NOMO-1 treated with dmso at 0.1 percent for 144 hours (cell line): ENCODE results near the gene UMOD.

Experiments used
- DNase-seq: peaks from one replicate; lab custom pipeline; 2025; ENCODE audit not compliant: unreplicated experiment; lab: John Stamatoyannopoulos, UW

Gene UMOD

DNA sequence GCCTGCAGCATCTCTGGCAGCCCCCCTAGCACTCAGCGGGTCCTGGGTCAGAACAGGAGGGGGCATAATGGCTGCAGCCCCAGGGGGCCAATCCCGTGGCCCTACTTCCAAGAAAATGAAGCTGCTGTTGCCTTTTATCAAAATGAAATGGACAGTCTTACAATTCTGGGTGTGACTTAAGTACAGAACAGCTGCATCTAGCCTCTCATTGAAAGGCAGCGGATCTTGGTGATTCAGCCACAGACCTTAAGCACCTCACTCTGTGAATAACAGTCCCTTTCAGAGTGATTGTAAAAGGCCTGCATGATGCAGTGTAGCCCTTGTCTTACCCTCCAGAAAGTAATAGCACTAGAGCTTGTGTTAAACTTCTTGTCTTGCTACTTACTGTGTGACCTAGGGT is 11.5 kb upstream of the UMOD start:
- DNase-seq: no peak

DNA sequence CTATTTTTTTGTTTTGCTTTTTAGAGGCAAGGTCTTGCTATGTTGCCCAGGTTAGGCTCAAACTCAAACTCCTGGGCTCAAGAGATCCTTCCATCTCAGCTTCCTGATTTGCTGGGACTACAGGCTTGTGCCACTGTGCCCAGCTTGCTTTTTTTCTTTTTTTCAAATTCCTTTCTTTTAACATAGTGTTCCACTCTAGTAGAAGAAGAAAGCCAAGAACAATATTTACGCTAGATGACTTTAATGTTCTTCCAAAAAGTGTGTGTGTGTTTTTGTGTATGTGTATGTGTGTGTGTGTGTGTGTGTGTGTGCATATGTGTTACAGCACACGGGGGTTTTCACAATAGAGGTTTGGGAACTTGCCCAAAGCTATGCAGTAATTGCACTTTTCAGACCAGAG is 10.7 kb upstream of the UMOD start:
- DNase-seq: no peak

DNA sequence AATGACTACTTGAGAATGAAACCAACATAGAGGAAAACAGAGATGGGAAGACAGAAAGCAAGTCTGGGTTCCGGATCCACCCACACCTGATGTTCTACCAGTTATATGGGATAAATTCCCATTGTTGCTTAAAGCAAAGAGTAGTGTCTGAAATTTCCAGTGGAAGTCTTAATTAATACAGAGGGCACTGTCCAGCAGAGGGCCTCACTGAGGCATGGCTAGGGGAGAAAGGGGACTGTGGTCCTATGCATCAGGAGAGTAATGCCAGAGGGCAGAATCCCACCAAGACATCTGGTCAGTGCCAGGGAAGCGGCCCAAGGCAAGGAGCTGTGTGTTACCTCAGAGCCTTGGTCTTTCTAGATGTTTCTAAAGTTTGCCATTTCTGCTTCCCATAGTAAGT is 7.5 kb upstream of the UMOD start:
- DNase-seq: no peak

- DNase-seq: no peak
Measured at GRCh38 chr16:20355114-20355782, 2.7 kb upstream of the UMOD start.

DNA sequence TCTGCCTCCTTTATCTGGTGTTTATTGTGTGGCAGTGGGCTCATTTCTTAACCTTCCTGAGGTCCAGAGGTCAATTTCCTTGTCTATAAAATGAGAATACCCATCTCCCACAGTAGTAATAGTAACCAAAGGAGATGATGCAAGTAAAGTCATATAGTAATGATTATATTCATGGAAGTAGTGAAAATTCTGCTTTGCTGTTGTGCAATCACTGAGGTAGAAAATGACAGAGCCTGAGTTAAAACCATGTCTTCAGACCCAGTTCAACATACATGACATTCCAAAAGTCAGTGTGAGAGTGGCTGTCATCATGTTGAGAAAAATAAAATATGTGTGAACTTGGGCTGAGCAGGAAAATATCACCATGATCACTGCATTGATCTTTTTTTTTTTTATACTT is 864 bp upstream of the UMOD start:
- no peak for DNase-seq

DNA sequence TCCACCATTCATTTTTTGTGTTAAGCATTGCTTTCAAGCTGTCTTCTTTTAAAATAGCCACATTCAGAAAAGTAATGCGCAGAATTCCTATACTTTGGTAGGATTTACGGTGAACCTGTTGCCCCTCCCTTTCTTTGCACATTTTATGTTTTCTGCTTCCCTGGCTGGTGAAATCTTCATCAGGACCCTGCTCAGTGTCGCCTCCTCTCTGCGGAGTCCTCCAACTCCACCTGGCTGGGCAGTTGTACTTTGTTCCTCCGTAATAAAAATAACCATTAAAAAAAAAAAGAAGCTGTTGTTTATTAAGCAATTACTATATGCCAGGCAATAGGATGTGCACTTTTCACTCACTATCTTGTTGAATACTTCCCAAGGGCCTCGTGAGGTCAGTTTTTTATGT is 2.9 kb downstream of the UMOD start:
- no peak for DNase-seq

GRCh38 chr16:20348365-20349185 is 3.9 kb downstream of the UMOD start:
- DNase-seq: no peak

DNA sequence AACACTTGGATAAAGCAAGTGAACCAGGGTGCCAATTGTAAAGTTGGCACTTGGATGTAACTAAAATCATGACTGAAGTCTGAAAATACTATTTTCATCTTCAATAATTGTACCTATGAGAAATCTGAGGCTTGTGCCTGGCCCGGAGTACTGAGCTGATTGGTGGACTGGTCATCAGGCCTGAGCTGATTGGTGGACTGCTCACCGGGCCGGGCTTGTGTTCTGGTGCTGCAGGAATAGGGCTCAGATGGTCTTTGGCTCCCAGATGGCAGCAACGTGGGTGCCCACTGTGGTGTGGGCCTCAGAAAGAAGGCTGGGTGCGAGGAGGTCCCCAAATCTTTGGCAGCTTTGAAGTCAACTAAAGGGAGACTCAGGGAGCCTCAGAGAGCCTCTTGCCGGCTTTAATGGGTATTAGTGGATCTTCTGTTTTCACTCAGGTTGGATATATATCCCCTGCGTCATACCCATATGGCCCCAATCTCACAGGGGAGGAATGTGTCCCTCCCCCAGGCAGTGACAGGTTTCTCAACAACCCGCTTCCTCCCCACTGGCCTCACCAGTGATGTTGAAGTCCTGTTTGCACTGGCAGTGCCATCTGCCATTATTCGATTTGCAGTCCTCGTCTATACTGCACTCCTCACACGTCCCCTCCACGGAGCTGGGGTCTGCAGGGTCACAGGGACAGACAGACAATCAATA is 4.7 kb downstream of the UMOD start:
- DNase-seq: no peak

- DNase-seq: no peak
Measured at GRCh38 chr16:20344611-20345010, 7.9 kb downstream of the UMOD start.

GRCh38 chr16:20339744-20340143 is 12.8 kb downstream of the UMOD start:
- DNase-seq: no peak

GRCh38 chr16:20336955-20337354 is 15.6 kb downstream of the UMOD start:
- DNase-seq: no peak

- no peak for DNase-seq
Measured at GRCh38 chr16:20334396-20334795, 18.1 kb downstream of the UMOD start.

GRCh38 chr16:20333120-20333519 is 19.4 kb downstream of the UMOD start:
- no peak for DNase-seq

DNA sequence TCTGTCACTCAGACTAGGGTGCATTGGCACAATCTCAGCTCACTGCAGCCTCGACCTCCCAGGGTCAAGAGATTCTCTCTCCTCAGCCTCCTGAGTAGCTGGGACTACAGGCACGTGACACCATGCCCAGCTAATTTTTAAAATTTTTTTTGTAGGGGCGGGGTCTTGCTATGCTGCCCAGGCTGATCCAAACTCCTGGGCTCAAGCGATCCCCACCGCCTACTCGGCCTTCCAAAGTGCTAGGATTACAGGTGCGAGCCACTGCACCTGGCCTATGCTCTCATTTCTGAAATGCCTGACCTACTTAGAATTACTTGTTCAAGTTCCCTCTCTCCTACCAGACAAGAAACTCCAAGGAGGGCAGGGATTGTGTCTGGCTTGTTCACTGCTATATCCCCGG is 20.1 kb downstream of the UMOD start:
- no peak for DNase-seq

GRCh38 chr16:20331635-20332034 is 20.9 kb downstream of the UMOD start:
- no peak for DNase-seq

DNA sequence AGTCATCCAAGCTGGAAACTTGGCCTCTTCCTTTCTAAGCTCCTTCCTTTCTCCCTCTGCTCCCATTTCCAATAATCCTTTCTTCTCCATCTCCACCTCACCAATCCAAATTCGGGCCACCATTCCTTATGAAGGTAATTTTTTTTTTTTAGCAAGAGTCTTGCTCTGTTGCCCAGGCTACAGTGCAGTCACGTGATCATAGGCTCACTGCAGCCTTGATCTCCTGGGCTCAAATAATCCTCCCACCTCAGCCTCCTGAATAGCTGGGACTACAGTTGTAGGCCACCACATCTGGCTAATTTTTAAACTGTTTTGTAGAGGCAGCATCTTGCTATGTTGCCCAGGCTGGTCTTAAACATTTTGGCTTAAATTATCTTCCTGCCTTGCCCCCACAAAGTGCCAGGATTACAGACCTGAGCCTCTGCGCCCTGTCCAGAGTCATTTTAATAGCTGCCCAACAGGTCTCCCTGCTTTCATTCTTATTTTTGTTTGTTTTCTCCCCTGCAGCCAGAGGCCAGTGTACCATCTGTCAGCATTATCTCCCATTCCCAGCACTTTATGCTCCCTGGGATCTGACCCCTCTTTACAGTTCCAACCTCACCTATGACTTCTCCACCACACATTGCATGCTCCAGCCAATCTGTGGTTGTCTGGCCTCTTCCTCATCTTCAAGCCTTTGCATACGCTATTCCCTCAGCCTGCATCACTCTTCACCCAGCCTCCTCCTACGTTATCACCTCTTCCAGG is 22.9 kb downstream of the UMOD start:
- DNase-seq: no peak

DNA sequence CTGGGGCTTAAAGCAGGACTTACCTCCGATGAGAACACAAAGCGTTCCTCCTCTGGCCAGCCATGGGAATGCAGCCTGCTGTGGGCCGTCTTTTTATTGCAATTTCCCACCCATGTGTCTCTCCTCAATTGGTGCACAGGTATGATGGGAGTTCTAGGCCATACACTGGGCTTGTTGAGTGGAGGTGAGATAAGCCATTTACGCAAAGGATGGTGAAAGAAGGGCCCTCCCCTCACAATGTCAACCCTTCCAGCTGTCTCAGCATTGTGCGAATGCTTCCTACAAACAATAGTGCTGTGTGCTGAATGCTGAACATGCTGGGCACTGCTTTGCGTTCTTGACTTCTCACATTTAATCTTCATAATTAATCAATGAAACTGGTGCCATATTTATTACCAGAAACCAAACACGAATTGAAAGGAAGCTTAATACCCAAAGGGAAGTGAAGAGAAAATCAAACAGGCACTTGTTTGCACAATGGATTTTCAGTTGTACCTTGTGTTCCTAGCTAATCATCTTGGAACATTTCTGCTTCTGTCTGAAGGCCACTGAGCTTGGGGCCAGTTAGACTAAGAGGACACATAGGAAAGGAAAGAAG is 25.0 kb downstream of the UMOD start, which contains the start of gene GP2:
GP2 (minus strand) TSS at position 70 of the 598 bp plus-strand sequence. CDS start 1,082 bp downstream, outside the sequence.
- DNase-seq: no peak

- no peak for DNase-seq
Measured at GRCh38 chr16:20326321-20326720, 26.2 kb downstream of the UMOD start.

GRCh38 chr16:20325005-20325404 is 27.5 kb downstream of the UMOD start:
- DNase-seq: no peak

DNA sequence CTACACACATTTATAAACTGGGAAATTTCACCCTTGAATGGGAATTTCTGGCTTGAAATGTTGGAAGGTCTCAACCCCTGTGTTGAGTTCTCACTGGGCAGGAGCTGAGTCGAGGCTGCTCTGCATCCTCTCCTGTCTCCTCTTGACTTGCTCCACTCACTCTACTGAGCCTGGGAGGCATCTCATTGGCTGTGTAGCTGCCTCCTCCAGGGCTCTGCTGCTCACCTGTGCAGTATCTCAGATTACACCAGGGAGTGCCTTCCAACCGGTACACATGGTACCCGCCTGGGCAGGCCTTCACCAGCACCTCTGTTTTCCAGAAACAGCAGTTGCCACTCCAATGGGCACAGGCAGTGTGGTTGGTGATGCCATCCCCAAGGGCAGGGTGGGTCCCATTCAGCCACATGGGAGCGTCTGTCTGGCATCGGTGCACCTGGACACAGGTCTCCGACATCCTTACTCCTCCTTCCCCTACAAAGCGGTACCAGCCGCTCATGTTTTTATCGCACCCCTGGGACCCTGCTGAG is 28.9 kb downstream of the UMOD start:
- no peak for DNase-seq

DNA sequence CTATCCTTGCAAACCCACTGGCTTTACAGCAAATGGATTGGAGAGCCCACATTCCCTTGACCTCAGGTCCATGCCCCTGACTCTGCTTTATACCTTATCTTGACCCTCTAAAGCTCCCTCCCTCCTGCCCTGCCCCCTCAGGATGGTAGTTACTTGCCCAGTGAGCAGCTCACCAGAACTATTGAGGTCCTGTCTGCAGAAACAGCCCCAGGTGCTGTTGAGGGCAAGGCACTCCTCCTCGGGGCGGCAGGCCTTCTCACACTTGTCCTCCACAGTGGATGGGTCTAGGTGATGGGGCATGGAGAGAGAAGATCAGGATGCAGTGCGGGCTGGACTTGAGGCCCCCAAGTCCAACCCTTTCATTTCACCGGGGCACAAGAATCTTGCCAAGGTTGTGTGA is 29.8 kb downstream of the UMOD start:
- DNase-seq: no peak
